GM18508 (cell line): ENCODE data around the gene SNX2.
A peak's percentile ranks its signal among the peaks of the same experiment; 100 is the strongest.
"Not testable (repeated sequence)": the region's sequence is repeated elsewhere in the genome, so short reads cannot be mapped to it uniquely, and the experiment has no call there.

Experiments used
- ATAC-seq: cut with Tn5 transposase; IDR thresholded peaks from one replicate; pipeline ENCODE4 v1.9.1; 2021; ENCODE audit warnings: moderate number of reproducible peaks; ENCODE audit not compliant: insufficient read depth, unreplicated experiment

SNX2 gene, protein sequence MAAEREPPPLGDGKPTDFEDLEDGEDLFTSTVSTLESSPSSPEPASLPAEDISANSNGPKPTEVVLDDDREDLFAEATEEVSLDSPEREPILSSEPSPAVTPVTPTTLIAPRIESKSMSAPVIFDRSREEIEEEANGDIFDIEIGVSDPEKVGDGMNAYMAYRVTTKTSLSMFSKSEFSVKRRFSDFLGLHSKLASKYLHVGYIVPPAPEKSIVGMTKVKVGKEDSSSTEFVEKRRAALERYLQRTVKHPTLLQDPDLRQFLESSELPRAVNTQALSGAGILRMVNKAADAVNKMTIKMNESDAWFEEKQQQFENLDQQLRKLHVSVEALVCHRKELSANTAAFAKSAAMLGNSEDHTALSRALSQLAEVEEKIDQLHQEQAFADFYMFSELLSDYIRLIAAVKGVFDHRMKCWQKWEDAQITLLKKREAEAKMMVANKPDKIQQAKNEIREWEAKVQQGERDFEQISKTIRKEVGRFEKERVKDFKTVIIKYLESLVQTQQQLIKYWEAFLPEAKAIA

DNA sequence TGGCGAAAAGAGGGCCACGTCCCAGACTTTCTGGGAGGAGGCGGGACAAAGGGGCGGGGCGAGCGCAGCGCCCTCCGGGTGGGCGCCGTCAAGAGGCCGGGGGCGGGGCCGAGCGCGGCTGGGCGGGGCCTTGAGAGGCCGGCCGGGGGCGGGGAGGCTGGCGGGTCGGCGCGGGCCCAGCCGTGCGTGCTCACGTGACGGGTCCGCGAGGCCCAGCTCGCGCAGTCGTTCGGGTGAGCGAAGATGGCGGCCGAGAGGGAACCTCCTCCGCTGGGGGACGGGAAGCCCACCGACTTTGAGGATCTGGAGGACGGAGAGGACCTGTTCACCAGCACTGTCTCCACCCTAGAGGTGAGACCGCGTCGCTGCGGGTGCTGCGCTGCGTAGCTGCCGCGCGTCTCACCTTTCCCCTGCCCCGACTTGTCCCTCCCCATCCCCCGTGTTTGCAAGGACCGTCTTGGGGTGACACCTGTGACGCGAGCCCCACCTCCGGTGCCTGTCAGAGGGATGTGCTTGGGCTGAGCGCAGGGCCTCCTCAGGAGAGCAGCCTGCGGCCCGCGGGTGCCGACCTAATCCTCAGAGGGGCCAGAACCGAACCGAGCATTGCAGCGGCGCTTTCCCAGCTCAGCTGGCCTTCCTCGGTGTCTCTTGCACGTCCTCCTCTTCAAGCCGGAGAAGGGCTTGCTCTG lies at the start of gene SNX2:
TSS of gene SNX2 (plus strand) at position 220 of the 689 bp plus-strand sequence. CDS start at position 244, 24 bp downstream.
- peak; percentile 70 for ATAC-seq

DNA sequence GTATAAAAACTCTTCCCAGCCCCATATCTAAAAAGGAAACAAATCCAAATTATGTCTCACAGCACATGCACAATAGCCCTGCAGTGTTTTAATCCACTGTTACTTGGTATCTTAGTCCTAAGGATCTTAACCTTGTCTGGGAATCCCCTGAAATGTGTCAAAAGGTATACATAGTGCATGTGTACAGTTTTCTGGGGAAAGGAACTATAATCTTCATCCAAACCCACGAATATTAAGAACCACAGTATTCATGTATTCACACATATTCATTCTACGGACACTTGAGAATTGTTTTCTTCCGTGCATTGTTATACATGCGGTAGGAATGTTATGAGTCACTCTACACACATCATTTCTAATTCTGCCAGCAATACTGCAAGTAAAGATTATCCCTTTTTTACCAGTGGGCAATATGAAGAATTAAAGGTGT lies 47.8 kb upstream of the SNX2 start:
- ATAC-seq = peak; percentile 61

DNA sequence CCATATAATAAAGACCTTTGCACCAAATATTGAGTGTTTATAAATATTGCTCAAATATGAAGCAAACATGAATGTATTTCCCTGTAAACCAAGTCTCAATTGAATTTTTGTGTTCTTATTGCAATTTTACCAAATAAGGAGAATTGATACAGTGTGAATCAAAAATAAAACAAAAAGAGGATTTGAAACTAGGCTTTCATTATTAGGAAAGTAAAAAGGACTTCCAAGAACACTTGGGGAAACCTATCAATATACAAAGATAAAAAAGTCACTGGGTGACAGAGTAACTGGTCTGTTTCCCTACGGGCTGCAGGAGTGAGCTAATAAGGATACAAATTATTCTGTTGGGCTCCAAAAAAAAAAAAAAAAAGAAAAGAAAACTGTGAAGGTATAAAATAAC lies 44.8 kb upstream of the SNX2 start:
- no peak for ATAC-seq

DNA sequence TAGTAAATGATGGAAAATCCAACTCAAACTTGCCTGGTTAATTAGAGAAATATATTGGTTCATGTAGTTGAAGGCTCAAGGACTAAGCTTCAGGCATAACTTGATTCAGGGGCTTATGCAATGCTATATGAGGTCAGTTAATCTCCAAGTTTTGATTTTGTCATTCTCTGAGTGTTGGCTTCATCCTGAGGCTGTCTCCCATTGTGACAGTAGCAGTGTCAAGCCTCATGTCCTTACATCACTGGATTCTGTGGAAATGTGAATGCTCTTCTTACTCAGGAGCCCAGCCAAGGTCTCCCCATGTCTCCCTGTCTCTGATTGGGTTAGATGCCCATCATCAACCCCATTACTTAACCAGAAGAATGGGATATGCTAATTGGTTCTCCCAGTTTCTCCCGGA lies 44.4 kb upstream of the SNX2 start:
- no peak for ATAC-seq

DNA sequence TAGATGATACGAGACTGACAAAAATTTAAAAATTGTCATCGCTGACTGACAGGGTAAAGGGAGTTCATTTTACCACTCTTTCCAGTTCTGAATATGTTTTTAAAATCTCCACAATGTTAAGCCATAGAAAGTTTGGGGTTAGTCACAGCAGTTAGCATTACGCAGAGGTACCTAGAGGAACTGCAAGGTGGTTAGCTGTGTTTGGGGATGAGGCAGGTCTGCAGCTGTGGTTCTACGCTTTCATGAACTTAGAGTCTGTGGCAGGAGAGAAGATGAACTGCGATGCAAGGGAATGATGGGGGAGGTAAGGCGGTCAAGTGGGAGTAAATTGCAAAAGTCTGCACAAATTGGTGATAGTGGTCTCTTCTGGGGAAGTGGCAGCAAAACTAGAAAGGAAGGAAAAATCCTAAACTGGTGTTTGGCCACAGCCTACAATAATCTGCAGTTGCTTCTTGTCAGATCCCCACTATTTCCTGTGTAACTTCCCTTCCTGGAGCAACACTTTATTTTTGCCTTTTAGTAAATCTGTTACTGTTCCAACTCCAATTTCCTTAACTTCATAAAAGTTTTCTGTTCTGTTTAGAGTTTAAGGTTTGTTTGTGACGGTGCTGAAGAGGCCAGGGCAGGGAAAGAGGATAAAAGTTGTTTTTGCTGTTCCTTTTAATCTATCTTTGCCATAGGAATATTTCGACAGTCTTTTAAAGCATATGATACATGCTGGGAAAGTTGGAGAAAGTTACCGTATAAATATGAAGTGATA lies 38.6 kb upstream of the SNX2 start:
- peak; percentile 84 for ATAC-seq

DNA sequence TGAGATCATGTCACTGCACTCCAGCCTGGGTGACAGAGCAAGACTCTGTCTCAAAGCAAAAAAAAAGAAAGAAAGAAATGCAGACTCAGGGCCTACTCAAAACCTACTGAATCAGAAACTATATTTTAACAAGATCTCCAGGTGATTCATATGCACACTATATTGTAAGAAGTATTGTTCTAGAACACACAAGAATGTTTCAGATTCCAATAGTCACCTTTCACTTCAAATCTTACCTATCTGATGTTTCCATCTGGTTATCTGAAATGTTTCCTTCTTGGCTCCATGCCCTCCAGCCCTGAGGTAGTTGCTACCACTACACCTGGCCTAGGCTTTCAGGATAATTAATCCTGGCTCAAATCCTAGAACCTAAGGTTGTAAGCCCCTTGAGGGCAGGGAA lies 36.8 kb upstream of the SNX2 start:
- ATAC-seq = no peak

DNA sequence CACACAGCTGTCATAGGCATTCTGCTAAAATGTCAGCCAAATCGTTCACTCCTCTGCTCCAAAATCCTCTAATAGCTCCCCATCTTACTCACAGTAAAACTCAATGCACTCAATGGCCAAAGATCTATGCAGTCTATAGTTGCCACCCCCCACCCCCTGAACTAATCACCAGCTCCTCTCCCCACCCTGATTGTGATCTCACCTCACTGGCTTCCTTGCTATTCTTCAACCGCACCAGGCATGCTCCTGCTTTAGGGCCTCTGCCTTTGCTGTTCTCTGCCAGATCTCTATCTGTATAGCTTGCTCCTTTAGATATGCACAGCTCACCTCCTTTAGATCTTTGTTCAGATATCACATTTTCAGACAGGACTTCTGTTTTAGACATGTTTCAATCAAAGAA lies 33.2 kb upstream of the SNX2 start:
- ATAC-seq = no peak

DNA sequence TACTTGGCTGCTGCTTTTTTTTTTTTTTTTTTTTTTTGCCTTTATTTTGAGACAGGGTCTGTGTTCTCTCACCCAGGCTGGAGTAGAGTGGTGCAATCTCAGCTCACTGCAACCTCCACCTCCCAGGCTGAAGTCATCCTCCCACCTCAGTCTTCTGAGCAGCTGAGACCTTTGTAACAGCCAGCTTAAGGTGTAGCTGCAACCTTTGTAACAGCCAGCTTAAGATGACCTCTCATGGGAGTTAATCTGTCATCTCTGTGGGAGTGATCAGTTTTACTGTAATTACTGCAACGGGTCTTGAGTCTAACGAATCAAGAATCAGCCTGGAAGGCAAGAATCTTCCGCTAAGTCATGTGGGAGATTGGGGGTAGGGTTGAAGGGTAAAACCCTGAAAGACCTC lies 31.6 kb upstream of the SNX2 start:
- ATAC-seq = no peak

DNA sequence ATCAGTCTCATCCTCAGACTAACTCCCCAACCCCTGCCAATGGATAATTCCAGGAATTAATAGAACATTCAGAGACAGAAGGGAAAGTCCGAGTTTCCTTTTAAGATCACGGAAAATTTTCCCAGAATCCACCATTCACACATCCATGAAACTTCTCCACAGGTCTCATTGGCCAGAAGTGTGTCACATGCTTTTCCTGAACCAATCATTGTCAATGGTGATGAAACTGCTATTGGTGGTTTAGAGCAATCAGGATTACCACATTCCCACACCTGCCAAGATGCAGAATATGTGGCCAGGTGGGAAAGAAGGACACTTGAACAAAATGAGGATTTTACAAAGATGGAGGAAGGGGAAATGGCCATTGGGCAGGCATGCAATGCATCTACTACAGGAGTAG lies 29.3 kb upstream of the SNX2 start:
- ATAC-seq = no peak

DNA sequence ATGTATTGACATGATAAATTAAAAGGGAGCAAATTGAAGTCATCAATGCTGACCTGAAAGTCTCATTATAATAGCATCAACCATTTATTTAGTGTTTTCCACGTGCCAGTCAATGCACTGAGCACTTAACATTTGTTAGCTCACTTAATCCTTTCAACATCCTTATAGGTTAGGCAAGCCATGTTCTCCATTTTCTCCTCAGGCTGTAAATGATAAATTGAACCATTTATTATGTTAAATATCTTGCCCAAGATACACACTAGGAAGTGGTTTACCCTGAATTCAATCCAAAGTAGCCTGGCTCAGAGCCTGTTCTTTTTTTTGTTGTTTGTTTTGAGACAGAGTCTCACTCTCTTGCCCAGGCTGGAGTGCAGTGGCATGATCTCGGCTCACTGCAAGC lies 25.0 kb upstream of the SNX2 start:
- no peak for ATAC-seq

DNA sequence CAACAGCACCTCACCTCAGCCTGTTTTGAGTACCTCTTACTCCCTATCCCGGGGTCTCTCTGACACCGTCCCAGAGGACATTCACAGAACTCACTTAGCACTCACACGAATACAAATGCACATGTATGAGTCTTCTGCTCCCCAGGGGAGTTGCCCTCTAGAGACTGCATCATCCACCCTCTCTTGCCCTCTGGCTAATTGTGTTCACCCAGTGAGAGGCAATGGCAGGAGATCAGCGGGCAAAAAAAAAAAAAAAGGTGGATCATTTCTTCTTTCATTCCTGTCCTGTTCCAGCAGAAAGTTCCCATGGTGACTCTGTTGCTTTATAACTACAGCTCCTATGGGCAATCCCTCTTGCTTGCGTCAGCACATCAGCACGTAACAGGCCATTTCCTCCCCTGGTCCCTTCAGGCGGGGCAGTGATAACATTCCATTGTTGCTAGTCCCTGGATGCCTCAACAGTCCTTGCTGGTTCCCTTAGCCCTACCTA lies 23.5 kb upstream of the SNX2 start:
- ATAC-seq = no peak

DNA sequence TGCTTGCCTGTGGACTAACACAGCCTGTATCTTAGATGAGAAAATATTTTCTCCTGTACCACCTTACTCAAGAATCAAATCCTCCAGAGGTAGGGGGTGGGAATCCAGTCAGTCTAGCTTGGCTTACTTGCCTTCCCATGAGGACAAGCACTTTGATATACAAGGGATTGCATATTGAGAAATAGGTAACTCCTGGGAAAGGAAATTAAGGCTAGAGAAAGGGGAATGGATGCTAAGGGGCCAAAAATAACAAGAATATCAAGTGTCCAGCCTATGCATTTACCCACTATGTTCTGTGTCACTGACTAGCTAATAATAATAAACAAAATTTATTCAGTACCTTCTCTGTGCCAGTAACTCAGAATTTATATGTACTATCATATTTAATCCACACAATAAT lies 21.4 kb upstream of the SNX2 start:
- no peak for ATAC-seq

DNA sequence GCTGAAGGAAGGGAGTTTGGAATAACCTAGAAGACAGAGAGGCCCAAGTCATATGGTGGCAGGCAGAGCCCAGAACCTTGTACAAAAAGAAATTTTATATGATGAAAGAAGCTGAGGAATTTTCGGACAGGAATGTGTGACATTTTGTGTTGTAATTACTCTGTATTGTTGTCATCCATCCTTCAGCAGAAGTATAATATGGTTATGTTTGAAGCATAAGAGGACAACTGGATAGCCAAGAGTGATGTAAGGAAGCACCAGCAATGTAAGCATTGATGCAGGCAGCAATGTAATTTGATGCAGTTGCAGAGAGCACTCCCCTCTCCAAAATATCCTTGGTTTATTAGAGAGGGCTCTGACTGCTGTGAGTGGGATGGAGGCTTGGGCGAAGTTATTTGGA lies 19.1 kb upstream of the SNX2 start:
- ATAC-seq = no peak

DNA sequence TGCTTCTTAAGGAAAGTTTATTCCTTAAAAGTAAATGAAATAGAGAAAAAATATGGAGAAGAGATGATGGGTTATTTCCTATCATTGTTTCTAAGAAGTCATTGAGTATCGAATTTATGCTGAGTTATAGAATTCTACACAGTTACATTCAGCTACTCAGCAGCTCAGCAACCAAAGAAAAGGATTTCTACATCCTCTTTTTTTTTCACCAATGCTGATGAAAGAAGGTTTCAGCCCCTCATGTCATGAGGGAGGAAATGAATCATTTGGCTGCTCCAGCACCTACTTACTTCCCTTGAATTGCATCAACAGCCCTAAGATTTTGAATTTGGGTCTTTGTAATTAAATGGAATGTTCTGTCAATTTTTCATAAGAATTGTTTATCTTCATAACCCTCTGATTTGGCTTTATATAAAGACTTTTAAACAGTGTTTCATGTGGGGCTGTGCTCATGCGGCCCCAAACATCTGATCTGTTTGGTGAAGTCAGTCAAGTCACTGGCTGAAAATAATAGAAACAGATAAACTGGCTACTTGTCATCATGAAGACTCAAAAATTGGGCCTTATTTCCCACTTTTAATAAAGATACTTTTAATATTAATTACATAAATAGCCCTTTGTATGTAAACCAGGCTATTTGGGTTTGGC lies 18.5 kb upstream of the SNX2 start:
- peak; percentile 64 for ATAC-seq

DNA sequence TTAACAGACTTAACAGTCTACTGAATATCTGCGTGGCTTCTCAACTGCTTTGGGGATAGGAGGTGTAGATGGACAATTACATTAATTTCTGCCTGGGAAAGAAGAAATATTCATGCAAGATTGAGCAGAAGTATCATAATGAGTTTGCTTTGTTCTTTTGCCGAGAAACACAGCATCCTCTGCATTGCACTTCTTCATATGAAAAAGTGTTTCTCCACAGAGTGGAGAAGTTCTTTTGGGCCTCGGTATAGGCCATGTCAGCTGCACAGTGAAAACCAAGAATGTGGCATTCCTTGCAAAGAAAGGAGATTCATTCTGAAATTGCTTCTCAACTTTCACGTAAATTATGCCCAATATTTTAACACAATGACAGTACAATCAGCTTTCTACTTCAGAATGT lies 17.6 kb upstream of the SNX2 start:
- ATAC-seq = peak; percentile 55

DNA sequence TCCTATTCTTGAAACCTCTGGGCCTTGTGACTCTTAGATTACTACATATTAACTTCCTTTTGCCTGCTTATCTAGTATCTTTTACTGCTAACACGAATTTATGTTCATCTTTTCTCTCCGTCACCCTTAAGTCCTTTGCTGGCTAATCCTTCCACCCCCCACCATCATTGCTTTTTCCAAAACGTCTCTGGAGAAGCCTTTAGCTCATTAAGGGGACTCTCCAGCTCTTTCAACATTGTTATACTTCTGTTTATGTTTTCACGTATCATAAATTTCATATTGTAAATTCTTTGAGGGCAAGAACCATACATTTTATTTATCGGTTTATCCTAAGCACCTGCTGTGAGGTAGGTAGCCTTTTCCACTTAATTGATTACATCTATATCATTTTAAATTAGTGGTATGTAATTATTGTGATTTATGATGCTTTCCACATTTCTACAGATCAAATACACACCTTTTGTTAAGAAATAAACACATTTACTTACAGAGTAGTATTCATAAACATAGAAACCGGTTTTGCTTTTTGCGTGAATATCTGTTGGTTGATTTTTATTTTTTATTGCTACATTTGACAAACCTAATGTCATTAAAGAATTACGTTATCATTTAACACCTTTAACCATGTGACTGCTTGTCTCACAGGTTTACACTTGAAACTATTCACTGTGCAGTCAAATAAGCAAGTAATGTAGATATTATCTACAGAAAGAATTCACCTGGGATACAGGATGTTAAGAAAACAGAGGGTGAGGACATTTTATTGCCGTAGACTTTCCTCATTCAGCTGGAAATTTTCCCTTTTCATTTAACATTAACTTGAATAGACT lies 15.4 kb upstream of the SNX2 start:
- no peak for ATAC-seq

DNA sequence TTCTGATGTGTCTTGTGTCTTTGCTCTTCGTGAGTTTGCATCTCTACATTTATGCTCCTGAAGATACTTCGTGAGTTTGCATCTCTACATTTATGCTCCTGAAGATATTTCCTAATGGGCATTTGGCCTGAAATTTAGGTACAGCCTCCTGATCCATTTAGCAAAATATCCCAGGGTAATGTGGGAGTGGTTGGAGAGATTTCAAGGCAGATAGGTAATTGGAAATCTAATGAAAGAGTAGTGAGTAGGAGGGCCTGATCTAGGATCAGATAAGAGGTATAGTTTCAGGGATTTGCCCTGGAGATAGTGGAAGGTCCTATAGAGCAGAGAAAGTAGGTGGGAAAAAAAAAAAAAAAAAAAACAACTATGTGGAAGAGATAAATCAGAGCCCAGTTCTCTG lies 14.6 kb upstream of the SNX2 start:
- no peak for ATAC-seq

DNA sequence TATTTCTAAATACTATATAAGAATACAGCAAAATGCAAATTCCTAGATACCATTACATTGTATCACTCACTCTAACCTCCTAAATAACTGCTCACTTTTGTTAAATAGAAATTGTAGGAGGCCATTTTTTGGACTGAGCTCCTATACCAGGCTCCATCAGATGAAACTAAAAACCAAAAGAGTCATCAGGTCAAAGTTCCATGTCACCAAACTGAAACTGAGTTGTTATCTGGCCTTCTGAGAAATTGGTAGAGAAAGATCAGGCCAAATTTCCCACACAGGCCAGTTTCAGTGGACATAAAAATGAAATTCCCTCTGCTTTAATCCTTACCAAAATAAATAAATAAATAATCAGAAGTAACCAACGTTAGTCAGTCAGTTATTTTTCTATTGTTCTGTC lies 13.8 kb upstream of the SNX2 start:
- ATAC-seq = no peak

DNA sequence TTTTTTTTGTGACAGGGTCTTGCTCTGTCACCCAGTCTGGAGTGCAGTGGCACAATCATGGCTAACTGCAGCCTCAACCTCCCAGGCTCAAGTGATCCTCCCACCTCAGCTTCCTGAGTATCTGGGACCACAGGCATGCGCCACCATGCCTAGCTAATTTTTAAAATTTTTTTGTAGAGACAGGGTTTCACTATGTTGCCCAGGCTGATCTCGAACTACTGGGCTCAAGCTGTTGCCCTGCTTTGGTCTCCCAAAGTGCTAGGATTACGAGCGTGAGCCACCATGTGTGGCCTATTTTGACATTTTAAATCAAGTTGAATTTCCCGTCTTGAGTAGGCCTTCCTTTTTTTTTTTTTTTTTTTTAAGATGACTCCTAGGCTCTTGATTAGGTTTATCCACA lies 13.0 kb upstream of the SNX2 start:
- not testable (repeated sequence) for ATAC-seq
